H1 (cell line): ENCODE measurements around the gene MRPL40. TPM values are rescaled to one million over a fixed set of nuclear protein-coding genes. Genes with fewer than 3 reads are reported as not detected.

Experiments
- RNF2 ChIP-seq: fragments of 200-900, 300-1000 bp; sonication (generic); IDR thresholded peaks from 2 replicates; pipeline ENCODE4 v1.7.1; 2016; ENCODE audit warnings: borderline replicate concordance, low read depth, mild to moderate bottlenecking, antibody characterized with exemption, low read length; ENCODE audit not compliant: poor library complexity, severe bottlenecking; ENCODE audit errors: missing control alignments
- polyA plus RNA-seq, 7 experiments: library from polyadenylated mRNA; depleted of rRNA in 3 of 7; stranded (reverse) in 5 of 7; unstranded in 2 of 7; fragments of >200 nt in 5 of 7; fragments of 200-250 nt in 2 of 7; gene quantifications; 1 replicate in 5 of 7; 2 replicates in 1 of 7; 4 replicates in 1 of 7; pipeline versions ENCODE4 v1.2.1 to v1.2.3, GENCODE V29; 2011 to 2013; ENCODE audit warnings: missing spikeins in 2 of 7, mixed read lengths in 2 of 7
- total RNA-seq: library from RNA; stranded (reverse); fragmentation: NEBNext Ultra II Directional; extraction: Animal tissue kit (Norgen Biotek cat#: 25700); gene quantifications from 2 replicates; pipeline ENCODE4 v1.2.1, GENCODE V29; 2021
- TF ChIP-seq, protein P1 (sequence below): fragments of 300-600 bp; sonication (generic); IDR thresholded peaks from 2 replicates; pipeline ENCODE4 v1.7.1; 2012; ENCODE audit warnings: low read length, moderate library complexity, mild to moderate bottlenecking, inconsistent platforms; ENCODE audit not compliant: insufficient replicate concordance

MRPL40 gene
- total and polyA plus RNA-seq, 2 of the 8 experiments (the other 6 are each of a cell fraction or from before 2014, with no cell fraction given), result 12.4 to 14.5 TPM

- TF ChIP-seq, protein P1, sequence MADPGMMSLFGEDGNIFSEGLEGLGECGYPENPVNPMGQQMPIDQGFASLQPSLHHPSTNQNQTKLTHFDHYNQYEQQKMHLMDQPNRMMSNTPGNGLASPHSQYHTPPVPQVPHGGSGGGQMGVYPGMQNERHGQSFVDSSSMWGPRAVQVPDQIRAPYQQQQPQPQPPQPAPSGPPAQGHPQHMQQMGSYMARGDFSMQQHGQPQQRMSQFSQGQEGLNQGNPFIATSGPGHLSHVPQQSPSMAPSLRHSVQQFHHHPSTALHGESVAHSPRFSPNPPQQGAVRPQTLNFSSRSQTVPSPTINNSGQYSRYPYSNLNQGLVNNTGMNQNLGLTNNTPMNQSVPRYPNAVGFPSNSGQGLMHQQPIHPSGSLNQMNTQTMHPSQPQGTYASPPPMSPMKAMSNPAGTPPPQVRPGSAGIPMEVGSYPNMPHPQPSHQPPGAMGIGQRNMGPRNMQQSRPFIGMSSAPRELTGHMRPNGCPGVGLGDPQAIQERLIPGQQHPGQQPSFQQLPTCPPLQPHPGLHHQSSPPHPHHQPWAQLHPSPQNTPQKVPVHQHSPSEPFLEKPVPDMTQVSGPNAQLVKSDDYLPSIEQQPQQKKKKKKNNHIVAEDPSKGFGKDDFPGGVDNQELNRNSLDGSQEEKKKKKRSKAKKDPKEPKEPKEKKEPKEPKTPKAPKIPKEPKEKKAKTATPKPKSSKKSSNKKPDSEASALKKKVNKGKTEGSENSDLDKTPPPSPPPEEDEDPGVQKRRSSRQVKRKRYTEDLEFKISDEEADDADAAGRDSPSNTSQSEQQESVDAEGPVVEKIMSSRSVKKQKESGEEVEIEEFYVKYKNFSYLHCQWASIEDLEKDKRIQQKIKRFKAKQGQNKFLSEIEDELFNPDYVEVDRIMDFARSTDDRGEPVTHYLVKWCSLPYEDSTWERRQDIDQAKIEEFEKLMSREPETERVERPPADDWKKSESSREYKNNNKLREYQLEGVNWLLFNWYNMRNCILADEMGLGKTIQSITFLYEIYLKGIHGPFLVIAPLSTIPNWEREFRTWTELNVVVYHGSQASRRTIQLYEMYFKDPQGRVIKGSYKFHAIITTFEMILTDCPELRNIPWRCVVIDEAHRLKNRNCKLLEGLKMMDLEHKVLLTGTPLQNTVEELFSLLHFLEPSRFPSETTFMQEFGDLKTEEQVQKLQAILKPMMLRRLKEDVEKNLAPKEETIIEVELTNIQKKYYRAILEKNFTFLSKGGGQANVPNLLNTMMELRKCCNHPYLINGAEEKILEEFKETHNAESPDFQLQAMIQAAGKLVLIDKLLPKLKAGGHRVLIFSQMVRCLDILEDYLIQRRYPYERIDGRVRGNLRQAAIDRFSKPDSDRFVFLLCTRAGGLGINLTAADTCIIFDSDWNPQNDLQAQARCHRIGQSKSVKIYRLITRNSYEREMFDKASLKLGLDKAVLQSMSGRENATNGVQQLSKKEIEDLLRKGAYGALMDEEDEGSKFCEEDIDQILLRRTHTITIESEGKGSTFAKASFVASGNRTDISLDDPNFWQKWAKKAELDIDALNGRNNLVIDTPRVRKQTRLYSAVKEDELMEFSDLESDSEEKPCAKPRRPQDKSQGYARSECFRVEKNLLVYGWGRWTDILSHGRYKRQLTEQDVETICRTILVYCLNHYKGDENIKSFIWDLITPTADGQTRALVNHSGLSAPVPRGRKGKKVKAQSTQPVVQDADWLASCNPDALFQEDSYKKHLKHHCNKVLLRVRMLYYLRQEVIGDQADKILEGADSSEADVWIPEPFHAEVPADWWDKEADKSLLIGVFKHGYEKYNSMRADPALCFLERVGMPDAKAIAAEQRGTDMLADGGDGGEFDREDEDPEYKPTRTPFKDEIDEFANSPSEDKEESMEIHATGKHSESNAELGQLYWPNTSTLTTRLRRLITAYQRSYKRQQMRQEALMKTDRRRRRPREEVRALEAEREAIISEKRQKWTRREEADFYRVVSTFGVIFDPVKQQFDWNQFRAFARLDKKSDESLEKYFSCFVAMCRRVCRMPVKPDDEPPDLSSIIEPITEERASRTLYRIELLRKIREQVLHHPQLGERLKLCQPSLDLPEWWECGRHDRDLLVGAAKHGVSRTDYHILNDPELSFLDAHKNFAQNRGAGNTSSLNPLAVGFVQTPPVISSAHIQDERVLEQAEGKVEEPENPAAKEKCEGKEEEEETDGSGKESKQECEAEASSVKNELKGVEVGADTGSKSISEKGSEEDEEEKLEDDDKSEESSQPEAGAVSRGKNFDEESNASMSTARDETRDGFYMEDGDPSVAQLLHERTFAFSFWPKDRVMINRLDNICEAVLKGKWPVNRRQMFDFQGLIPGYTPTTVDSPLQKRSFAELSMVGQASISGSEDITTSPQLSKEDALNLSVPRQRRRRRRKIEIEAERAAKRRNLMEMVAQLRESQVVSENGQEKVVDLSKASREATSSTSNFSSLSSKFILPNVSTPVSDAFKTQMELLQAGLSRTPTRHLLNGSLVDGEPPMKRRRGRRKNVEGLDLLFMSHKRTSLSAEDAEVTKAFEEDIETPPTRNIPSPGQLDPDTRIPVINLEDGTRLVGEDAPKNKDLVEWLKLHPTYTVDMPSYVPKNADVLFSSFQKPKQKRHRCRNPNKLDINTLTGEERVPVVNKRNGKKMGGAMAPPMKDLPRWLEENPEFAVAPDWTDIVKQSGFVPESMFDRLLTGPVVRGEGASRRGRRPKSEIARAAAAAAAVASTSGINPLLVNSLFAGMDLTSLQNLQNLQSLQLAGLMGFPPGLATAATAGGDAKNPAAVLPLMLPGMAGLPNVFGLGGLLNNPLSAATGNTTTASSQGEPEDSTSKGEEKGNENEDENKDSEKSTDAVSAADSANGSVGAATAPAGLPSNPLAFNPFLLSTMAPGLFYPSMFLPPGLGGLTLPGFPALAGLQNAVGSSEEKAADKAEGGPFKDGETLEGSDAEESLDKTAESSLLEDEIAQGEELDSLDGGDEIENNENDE, result no peak
- TF ChIP-seq RNF2, result no peak
- TF ChIP-seq, all 59 proteins: peak for 0
Observed at GRCh38 chr22:19472233-19472632, 39.9 kb downstream of the MRPL40 start (continued).
